HT1080 (cell line): ENCODE measurements around the gene OBSCN. TPM values are rescaled to one million over a fixed set of nuclear protein-coding genes. Genes with fewer than 3 reads are reported as not detected.

Experiments
- DNase-seq: peaks from one replicate; pipeline ENCODE4 v3.0.0-alpha.2; 2015; ENCODE audit warnings: low read depth
- total RNA-seq: library from RNA; depleted of rRNA; stranded (reverse); fragments of >200 nt; shearing (Covaris generic); gene quantifications from 2 replicates; pipeline ENCODE4 v1.2.3, GENCODE V29; 2014

Gene OBSCN
- total RNA-seq, 1 experiment from 2014 or later: 0.66 TPM

DNA sequence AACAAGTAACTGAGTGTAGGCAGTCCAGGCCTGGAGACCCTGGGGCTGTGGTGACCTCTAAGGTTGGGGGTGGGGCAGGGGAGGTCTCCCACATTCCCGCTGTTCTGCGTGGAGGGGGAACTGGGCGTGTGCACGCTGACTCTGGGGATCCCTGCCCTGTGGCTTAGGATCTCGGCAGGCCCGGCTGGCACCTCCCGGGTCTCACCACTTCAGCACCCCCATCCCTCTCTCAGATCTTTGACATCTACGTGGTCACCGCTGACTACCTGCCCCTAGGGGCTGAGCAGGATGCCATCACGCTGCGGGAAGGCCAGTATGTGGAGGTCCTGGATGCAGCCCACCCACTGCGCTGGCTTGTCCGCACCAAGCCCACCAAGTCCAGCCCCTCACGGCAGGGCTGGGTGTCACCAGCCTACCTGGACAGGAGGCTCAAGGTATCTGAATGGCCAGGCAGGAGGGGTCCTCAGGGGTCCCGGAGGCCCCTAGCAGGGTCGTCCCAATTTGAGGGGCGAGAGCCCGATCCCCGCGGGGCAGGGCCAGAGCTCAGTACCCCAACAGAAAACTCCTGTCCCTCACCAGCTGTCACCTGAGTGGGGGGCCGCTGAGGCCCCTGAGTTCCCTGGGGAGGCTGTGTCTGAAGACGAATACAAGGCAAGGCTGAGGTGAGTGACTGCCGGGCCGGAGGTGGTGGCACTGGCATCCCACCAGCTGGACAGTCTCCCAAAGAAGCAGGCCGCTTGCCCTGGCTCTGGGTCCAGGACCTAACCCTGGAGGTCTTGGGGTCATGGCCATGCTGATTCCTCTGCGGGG is 130.1 kb downstream of the OBSCN start:
- no peak for DNase-seq

DNA sequence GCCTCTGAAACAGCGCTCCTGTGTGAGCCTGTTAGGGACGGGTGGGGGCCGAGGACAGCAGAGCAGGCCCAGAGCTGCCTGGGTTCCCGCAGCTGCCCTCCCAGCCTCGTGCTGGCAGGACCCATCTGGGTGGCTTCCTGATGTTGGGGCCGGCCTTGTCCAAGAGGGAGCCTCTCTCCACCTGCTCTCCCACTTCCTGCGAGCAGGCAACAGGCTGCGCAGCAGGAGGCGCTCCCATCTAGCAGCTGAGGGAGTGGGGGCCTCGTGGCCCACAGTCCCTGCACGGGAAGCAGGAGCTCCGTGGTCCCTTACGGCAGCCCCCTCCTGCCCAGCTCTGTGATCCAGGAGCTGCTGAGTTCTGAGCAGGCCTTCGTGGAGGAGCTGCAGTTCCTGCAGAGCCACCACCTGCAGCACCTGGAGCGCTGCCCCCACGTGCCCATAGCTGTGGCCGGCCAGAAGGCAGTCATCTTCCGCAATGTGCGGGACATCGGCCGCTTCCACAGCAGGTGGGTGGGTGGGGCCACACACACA is 130.7 kb downstream of the OBSCN start:
- DNase-seq: no peak

DNA sequence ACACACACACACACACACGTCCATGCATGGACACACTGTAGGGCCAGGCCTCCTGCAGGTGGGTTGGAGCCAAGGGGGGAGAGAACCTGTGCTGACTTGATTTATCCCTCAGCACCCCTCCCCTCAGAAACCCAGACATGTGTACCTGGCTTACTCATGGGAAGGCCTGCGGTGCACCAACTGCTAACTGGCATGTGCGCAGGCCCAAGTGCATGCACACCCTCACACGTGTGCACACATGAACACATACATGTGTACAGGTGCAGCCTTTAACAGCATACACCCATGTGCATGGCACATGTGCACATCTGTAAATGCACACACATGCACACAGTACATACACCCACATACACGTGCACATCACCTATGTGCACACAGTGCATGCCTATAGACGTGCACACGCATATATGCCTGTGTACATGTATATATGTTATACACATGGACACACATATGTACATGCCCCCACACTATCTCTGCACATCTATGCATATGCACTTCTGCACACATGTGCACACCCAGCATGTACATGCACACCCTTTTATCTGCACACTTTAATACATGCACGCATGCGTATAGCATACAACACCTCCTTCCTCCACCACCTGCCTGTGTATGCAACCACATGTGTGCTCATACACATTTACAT is 131.3 kb downstream of the OBSCN start:
- no peak for DNase-seq

DNA sequence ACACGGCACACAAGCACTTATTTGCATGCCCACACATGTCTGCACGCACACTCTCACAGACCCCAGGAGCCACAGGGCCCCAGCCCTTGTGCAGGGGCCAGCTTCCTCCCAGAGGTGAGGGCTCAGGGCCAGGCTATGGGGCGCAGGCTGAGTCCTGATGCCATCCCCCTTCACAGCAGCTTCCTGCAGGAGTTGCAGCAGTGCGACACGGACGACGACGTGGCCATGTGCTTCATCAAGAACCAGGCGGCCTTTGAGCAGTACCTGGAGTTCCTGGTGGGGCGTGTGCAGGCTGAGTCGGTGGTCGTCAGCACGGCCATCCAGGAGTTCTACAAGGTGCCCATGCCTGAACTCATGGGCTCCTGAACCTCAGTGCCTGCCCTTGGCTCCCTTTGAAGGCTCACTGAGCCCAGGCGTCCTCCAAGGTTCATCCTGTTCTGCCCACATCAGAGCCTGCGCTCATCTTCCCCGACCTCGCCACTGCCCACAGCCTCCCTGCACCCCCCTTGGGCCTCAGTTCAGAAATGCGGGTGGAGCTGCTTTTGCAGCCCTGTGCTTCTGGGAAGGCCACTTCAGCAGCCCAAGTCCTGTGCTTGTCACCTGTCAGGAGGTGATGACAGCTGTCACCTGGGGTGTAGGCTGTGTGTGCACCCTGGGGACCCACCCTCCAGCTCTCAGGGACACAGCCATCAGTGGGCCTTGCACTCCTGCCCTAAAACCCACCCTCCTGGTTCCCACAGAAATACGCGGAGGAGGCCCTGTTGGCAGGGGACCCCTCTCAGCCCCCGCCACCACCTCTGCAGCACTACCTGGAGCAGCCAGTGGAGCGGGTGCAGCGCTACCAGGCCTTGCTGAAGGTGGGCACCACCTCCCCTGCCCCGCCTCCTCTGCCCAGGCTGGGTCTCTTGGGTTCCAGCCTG is 132.2 kb downstream of the OBSCN start:
- no peak for DNase-seq

DNA sequence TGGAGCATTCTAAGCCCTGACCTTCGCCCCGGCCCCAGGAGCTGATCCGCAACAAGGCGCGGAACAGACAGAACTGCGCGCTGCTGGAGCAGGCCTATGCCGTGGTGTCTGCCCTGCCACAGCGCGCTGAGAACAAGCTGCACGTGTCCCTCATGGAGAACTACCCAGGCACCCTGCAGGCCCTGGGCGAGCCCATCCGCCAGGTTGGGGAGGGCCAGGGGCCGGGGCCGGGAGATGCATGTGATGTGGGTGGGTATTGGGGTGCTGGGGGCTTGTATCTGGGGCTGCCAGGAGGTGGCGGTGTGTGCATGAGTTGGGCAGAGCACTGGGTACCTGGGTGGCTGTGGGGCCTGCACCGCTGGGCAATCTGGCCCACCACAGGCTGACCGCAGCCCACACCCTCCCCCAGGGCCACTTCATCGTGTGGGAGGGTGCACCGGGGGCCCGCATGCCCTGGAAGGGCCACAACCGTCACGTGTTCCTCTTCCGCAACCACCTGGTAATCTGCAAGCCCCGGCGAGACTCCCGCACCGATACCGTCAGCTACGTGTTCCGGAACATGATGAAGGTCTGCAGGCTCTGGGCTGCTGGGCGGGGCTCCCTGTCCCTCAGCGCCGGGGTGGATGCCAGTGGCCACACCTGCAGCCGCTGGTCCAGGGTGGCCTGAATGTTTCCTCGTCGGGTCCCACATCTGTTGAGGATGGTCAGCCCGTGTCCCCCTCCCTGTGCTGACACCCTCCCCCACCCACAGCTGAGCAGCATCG is 133.0 kb downstream of the OBSCN start:
- no peak for DNase-seq

DNA sequence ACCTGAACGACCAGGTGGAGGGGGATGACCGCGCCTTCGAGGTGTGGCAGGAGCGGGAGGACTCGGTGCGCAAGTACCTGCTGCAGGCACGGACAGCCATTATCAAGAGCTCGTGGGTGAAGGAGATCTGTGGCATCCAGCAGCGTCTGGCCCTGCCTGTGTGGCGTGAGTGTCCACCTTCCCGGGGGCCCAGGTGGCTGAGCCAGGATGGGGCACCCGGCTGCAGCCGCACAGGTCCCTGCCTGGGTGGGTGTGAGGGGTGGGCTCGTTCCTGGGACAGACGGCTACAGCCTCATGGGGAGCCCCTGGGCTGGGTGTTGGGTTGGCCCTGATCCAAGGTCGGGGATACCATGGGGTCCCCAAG is 133.6 kb downstream of the OBSCN start:
- no peak for DNase-seq

DNA sequence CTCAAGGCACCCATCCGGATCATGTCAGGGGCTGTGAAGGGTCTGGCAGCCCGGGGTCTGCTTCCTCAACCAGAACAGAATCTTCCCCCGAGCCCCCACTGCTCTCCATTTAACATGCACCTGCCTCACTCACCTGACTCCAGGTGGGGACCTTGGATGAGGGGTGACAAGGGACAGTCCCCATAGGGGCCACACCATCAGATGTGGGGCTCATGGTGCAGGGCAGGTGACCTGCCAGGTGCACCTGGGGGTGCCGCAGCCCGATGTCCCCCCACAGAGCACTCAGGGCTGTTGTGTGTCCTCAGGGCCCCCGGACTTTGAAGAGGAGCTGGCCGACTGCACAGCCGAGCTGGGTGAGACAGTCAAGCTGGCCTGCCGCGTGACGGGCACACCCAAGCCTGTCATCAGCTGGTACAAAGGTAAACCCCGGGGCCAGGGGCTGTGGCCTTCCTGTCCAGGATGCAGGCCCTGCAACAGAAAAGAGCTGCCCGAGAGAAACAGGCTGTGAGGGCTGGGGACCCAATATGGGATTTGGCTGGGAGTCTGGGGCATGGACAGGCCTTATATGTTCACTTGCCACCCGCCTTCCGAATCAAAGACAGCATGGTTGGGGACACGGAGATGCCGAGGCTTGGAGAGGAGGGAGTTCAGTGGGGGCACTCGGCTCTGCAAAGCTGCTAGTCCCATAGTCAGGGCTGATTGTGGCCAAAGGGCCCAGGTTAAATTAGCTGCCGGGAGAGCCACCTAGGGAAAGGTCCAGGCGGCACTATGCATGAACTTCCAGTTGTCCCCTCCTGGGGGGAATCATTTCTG is 134.2 kb downstream of the OBSCN start:
- no peak for DNase-seq

DNA sequence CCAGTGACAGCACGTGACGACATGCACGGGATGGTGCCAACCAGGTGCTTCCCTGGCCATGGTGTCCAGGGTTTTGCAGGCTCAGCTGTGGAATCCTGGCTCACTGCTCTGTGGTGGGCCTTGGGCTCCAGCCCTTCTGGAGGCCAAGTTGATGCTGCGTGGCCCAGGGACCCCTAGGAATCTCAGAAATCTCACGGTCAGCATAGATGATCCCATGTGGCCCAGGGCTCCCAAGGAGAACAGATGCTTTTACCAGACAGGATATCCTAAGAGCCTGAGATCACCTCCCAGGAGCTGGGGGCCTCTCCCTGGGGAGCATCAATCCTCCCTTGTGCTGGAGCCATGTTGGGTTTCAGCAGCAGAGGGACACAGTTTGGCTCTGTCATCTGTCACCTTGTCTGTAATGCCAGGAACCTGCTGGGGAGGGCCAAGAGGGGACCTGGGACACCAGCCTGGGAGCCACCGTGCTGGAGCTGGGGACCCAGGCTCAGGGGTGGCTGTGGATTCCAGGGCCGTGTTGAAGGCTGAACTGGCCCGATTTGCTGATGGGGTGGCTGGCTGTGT is 134.9 kb downstream of the OBSCN start:
- DNase-seq: no peak

DNA sequence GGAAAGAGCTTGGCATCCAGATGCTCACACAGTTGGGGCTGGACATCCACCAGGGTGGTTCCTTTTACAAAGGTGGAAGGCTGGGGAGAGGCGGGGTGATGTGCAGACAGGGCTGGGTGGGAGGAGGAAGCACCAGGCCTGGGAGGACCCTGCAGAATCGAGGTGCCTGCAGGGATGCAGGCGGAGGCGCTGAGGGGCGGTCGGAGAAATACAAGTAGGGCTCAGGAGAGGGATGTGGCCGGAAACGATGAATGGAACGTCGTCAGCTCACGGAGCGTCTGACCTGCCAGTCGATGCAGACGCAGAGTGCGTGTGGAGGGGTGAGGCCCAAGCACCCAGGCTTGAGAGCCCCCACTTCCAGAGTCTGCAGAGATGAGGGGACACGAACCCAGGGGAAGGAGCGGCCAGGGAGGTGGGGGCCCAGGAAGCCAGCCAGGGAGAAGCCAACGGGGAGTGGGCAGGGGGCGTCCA is 135.4 kb downstream of the OBSCN start:
- DNase-seq: no peak

DNA sequence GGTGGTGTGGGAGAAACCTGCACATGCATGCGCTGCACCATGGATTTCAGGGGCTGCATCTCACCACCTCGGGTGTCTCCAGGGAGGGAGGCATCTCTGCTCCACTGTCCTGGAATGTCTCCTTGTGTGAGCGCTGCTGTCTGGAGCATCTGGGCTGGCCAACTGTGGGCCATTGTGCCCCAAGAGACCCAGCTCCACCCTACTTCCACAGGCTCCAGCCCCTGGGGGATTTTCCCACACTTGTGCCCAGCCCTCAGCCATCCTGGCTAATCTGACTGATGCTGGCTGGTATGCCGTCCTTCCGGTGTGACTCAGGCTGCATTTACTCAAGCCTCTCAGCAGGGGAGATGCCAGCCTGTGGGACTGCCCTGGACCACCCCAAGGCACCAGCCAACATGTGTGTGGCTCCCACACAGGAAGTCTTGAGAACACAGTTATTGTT is 136.8 kb downstream of the OBSCN start:
- peak; percentile 77 for DNase-seq

DNA sequence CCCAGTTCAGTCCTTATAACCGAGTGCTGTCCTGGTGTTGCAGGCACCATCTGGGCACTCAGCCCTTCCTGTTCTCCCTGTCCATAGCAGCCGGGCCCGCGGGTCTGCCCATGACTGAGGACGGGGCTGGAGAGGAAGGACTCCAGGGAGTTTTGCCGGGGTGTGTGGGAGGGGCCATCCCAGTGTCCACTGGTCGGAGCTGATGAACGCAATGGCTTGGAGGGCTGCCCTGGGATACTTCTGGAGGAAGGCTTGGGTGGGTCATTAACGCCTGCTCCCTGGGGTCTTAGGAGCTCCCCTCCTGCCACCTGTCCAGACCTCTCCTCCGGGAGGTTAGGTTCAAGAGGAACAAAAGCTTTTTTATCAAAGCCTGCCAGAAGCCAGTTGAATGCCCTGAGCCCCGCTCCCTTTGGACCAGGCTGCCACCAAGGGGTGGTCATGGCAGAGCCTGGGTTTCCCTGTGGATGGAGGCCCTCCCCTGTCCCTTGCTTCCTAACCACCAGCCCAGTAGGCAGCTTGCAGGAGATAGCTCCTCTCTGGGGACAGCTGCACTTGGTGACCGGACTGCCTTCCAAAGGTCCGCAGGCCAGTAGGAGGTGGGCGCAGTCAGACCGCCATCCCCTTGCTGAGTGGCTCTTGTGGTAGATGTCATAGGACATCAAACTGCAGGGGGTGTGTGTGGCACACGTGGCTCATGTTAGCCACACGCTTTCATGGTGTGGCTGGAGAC is 137.5 kb downstream of the OBSCN start:
- DNase-seq: no peak

DNA sequence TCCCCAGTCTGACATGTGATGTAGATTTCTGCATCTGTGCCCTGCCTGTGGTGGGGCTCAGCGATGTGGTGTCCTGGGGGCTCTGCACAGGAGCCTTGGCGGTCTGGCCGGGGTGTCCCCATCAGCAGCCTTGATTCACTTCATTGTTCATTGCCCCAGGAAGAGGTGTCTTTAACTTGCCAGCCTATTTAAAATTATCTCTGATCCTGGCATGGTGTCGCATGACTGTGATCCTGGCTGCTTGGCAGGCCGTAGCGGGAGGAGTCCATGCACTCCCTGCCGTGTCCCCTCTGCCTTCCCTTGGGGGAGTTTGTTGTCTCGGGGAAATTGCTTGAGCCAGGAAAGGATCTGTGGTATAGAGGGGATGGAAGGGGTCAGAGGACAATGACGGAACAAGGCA is 138.9 kb downstream of the OBSCN start:
- DNase-seq: no peak

DNA sequence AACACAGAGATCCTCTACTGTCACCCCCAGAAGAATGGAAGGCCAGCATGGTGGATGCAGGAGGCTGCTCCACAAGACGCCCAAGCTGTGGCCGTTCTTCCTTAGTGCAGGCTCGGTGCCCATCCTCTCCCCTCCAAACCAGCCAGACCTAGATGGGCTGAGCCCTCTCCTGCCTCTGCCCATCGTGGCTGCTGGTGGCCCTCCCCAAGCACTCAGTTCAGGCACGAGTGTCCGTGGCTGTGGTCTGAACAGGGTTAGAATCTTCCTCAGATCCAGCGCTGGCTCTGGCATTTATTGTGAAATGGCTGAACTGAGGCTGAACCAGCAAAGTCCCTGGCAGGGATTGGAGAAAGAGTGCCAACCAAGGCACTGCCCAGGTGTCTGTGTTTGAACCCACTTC is 139.3 kb downstream of the OBSCN start:
- no peak for DNase-seq

DNA sequence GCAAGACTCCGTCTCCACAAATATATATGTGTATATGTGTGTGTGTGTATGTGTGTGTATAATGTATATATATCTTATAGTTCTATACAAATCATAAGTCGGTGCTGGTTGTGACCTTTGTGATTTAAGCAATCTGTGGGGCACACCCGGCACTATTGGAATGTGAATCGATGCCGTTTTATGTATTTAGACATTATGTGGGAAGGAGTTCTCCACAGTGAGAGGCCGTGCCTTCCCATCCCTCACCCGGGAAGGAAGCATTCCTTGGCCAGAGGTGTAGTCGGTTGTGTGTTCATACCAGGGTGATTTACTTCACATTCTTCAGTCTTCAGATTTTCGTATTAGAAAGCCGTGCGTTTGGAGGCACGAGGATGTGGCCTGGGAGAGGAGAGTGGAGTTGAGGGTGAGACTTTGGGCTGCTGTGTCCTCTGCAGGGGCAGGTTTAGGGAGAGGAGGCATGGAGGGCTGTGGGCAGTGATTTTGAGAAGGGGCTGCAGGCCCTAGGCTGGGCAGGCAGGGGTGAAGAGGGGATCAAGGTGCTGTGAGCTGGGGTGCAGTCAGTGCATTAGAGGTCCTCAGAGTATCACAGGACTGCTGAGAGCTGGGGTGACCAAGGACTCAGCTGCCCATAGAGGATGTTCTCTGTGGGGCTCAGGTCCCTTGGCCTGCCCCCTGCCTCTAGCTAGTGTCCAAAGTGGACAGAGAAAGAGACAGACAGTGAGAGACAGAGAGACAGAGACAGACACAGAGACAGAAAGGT is 141.0 kb downstream of the OBSCN start:
- DNase-seq: no peak

DNA sequence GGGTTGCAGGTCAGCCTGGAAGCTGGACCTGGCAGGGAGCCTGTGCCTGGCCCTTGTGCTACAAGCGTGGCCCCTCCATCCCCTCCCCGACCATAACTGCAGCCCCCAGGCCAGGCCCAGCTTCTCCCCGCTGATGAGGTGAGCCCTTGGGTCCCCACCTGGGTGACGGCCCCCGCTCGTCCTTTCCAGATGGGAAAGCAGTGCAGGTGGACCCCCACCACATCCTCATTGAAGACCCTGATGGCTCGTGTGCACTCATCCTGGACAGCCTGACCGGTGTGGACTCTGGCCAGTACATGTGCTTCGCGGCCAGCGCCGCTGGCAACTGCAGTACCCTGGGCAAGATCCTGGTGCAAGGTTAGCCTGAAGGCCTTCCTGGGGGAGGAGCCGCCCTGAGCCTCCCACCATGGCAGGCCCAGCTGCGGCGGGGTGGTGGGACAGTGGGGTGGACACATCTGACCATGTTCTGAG is 141.9 kb downstream of the OBSCN start:
- DNase-seq: no peak

DNA sequence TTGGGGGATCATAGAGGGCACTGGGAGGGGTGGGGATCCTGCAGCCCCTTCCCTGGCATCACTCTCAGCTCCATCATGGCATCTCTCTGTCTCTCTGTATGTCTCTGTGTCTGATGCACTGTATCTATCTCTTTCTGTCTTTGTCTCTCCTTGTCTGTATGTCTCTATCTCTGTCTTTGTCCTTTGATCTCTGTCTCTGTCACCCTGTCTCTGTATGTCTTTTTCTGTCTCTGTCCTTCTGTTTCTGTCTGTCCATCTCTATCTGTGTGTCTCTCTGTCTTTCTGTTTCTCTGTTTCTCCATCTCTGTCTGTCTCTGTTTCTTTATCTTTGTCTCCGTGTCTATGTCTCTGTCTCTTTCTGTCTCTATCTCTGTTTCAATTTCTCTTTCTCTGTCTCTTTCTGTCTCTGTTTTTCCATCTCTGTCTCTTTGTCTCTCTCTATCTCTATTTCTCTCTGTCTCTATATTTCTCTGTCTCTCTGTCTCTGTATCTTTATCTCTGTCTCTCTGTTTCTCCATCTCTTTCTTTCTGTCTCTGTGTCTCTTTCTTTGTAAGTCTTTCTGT is 142.4 kb downstream of the OBSCN start:
- DNase-seq: no peak
